ENCODE results near the gene FDXR.

DNA sequence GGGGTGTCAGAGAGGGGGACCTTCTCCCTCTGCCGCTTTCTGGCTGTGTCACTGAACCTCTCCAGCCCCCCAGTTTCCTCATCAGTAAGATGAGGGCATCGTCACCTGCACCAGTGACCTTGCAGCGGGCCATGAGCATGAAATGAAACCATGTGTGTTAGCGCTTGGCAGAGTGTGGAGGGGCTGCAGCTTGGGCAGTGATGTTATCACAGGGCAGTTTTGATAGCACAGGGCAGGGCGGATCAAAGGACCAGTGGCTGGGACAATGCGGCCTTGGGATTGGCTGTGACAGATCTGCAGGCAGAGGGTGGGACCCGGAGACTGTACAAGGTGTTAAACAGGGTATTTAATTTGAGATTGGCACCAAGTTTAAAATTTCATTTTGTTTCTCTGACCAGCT is 57.7 kb downstream of the FDXR start:
- TF ChIP-seq POLR2A (IDR thresholded peaks at IDR 0.05; ENCODE audit: low read length) (no peak), GATA1 (IDR thresholded peaks at IDR 0.05; ENCODE audit: low read depth, low read length) (no peak)

Data from erythroblast (primary cell).